Measurements from ENCODE around the gene DNAJC21.
A peak's percentile ranks its signal among the peaks of the same experiment; 100 is the strongest.
"Not testable (repeated sequence)": the region's sequence is repeated elsewhere in the genome, so short reads cannot be mapped to it uniquely, and the experiment has no call there.

Gene DNAJC21

GRCh38 chr5:34957857-34958690, 28.7 kb downstream of the DNAJC21 start:
- no peak overlapping the region for H3K27ac Mint-ChIP-seq
- no peak overlapping the region for H3K4me3 Mint-ChIP-seq
- peak; percentile 11 for DNase-seq
- TF ChIP-seq CTCF (IDR thresholded peaks at IDR 0.05), result peak; percentile 65
- no peaks in the 10 kb centered on the region for H3K9me3 Mint-ChIP-seq
- no peaks in the 10 kb centered on the region for H3K27me3 Mint-ChIP-seq (ENCODE audit: low read depth, poor library complexity)
- peaks cover 27% of the 10 kb centered on the region for H3K36me3 Mint-ChIP-seq (ENCODE audit: low read depth)
- H3K4me1 Mint-ChIP-seq, result no peaks in the 10 kb centered on the region

GRCh38 chr5:34959323-34959722, 30.0 kb downstream of the DNAJC21 start:
- Mint-ChIP-seq H3K9me3 (no peaks in the 10 kb centered on the region), H3K4me1 (no peaks in the 10 kb centered on the region), H3K4me3 (no peak overlapping the region), H3K27ac (no peak overlapping the region), H3K36me3 (ENCODE audit: low read depth) (peaks cover 20% of the 10 kb centered on the region), H3K27me3 (ENCODE audit: low read depth, poor library complexity) (no peaks in the 10 kb centered on the region)
- no peak for DNase-seq
- no peak for TF ChIP-seq CTCF (IDR thresholded peaks at IDR 0.05)

GRCh38 chr5:34967540-34967939, 38.2 kb downstream of the DNAJC21 start:
- Mint-ChIP-seq H3K4me1 (no peaks in the 10 kb centered on the region), H3K9me3 (peaks cover 21% of the 10 kb centered on the region), H3K27ac (no peak overlapping the region), H3K27me3 (ENCODE audit: low read depth, poor library complexity) (peaks cover 10% of the 10 kb centered on the region), H3K36me3 (ENCODE audit: low read depth) (peaks cover 21% of the 10 kb centered on the region), H3K4me3 (no peak overlapping the region)
- TF ChIP-seq CTCF (IDR thresholded peaks at IDR 0.05), result no peak
- no peak for DNase-seq

DNA sequence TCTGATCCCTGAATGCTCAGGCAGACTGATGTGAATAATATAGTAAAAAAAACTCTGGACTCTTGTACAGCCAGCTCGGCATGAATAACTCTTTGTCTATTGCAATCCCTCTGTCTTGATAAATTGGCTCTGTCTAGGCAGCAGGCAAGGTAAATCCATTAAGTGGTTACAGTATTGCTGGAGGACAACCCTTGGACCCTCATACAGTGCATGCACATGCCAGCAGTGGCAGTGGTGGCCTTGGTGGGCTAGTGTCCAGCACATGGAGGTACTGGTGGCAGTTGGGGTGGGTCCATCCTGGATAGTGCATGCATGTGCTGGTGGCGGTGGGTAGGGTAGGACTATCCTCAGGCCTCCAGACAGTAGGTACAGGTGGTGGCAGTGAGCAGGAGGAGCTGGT, 38.9 kb downstream of the DNAJC21 start:
- Mint-ChIP-seq H3K9me3 (peaks cover 21% of the 10 kb centered on the region), H3K36me3 (ENCODE audit: low read depth) (peaks cover 21% of the 10 kb centered on the region), H3K27me3 (ENCODE audit: low read depth, poor library complexity) (peaks cover 10% of the 10 kb centered on the region), H3K4me3 (no peak overlapping the region), H3K27ac (no peak overlapping the region), H3K4me1 (no peaks in the 10 kb centered on the region)
- no peak for DNase-seq
- TF ChIP-seq CTCF (IDR thresholded peaks at IDR 0.05), result no peak

DNA sequence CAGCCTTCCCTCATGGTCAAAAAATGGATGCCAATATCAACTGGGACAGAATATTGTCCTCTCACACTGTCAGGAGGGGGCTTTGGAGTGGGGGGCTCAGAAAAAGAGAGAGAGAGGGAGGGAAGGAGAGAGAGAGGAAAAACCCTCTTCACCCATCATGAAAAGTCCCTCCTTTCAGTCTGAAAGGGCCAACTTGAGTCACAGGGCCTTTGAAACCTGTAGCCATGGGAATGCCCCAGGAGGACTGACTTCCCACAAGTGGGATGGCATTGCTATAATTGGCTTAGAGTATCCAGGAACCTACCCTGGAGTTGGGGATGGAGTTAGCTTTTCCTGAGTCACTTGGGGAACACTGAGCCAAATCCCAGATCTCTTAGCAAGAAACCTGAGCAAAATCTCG, 41.2 kb downstream of the DNAJC21 start:
- TF ChIP-seq CTCF (IDR thresholded peaks at IDR 0.05), result no peak
- no peaks in the 10 kb centered on the region for H3K4me1 Mint-ChIP-seq
- H3K4me3 Mint-ChIP-seq, result no peak overlapping the region
- H3K9me3 Mint-ChIP-seq, result peaks cover 15% of the 10 kb centered on the region
- H3K36me3 Mint-ChIP-seq (ENCODE audit: low read depth), result peaks cover 15% of the 10 kb centered on the region
- no peak overlapping the region for H3K27ac Mint-ChIP-seq
- H3K27me3 Mint-ChIP-seq (ENCODE audit: low read depth, poor library complexity), result peaks cover 10% of the 10 kb centered on the region
- no peak for DNase-seq

- H3K27ac Mint-ChIP-seq; H3K9me3 Mint-ChIP-seq; H3K4me1 Mint-ChIP-seq; DNase-seq; H3K4me3 Mint-ChIP-seq; H3K36me3 Mint-ChIP-seq (ENCODE audit: low read depth): not testable (repeated sequence)
- peaks cover 15% of the 10 kb centered on the region for H3K27me3 Mint-ChIP-seq (ENCODE audit: low read depth, poor library complexity)
Observed at GRCh38 chr5:34971655-34972054, 42.3 kb downstream of the DNAJC21 start.

Data from nephron progenitor cell (in vitro differentiated cells).